ENCODE results near the gene LRIT2. TPM values are rescaled to one million over a fixed set of nuclear protein-coding genes. Genes with fewer than 3 reads are reported as not detected.

Gene LRIT2
- total RNA-seq, 2 donors from 2014 or later: not detected

DNA sequence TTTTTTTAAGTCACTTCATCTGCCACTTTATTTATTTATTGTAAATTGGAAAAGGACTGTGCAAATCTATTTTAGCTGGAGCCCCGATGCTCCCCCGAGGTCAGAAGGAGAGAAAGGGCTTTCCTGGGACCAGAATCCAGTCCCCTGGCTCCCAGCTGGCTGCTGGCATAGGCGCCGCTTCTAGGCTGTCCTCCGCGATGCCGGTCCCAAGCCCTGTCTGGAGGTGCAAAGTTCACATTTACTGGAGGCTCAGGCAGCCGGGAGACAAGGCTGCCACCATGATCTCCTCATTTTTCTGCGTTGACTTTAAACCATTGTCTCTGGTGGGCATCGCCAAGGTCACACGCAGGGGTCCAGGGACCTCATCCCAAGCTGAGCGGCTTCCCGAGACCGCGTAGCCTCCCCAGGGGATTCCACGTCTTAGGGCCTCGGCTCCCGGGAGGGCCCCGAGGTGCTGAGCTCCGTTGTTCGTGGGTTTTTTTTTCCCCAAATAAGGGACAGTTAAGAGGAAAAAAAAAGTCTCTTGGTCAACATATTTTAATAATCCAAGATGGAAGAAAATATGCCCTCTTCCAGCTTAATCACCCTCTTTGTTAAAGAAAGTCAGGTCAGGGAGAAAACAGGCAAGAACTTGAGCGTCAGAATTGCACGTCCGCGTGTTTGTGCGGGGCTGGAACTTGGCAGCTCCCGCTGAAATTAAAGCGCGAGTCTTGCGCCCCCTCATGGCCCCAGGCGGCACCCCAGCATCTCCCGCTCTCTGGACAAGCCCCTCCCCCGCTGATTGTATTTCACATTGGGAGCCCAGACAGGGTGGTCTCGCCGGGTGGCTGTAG, 31.4 kb upstream of the LRIT2 start:
- 48% methylated on average over 35 of the region's 35 CpGs for WGBS
- Histone ChIP-seq H3K4me3 (no peak overlapping the region), H3K9me3 (no peaks in the 10 kb centered on the region), H3K36me3 (no peaks in the 10 kb centered on the region), H3K27ac (no peak overlapping the region), H3K27me3 (replicated peaks; ENCODE audit: insufficient read depth) (no peaks in the 10 kb centered on the region), H3K4me1 (replicated peaks) (no peaks in the 10 kb centered on the region)
- intact Hi-C loops (cut with DNase I): no loop called here
- TF ChIP-seq, protein P1, sequence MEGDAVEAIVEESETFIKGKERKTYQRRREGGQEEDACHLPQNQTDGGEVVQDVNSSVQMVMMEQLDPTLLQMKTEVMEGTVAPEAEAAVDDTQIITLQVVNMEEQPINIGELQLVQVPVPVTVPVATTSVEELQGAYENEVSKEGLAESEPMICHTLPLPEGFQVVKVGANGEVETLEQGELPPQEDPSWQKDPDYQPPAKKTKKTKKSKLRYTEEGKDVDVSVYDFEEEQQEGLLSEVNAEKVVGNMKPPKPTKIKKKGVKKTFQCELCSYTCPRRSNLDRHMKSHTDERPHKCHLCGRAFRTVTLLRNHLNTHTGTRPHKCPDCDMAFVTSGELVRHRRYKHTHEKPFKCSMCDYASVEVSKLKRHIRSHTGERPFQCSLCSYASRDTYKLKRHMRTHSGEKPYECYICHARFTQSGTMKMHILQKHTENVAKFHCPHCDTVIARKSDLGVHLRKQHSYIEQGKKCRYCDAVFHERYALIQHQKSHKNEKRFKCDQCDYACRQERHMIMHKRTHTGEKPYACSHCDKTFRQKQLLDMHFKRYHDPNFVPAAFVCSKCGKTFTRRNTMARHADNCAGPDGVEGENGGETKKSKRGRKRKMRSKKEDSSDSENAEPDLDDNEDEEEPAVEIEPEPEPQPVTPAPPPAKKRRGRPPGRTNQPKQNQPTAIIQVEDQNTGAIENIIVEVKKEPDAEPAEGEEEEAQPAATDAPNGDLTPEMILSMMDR (IDR thresholded peaks at IDR 0.05): no peak
- no peak for TF ChIP-seq POLR2A (IDR thresholded peaks at IDR 0.05)
- TF ChIP-seq POLR2AphosphoS5 (IDR thresholded peaks at IDR 0.05): no peak
- no peak for DNase-seq (ENCODE audit: low spot score)

GRCh38 chr10:84254552-84255478, 29.5 kb upstream of the LRIT2 start:
- Histone ChIP-seq H3K36me3 (no peaks in the 10 kb centered on the region), H3K4me3 (no peak overlapping the region), H3K27me3 (replicated peaks; ENCODE audit: insufficient read depth) (no peaks in the 10 kb centered on the region), H3K27ac (no peak overlapping the region), H3K9me3 (no peaks in the 10 kb centered on the region), H3K4me1 (replicated peaks) (no peaks in the 10 kb centered on the region)
- WGBS: 52% methylated on average over 10 of the region's 10 CpGs
- DNase-seq (ENCODE audit: low spot score): no peak
- TF ChIP-seq, protein P1 (IDR thresholded peaks at IDR 0.05): no peak
- no peak for TF ChIP-seq POLR2A (IDR thresholded peaks at IDR 0.05)
- TF ChIP-seq POLR2AphosphoS5 (IDR thresholded peaks at IDR 0.05): no peak
- intact Hi-C loops (cut with DNase I): no loop called here

DNA sequence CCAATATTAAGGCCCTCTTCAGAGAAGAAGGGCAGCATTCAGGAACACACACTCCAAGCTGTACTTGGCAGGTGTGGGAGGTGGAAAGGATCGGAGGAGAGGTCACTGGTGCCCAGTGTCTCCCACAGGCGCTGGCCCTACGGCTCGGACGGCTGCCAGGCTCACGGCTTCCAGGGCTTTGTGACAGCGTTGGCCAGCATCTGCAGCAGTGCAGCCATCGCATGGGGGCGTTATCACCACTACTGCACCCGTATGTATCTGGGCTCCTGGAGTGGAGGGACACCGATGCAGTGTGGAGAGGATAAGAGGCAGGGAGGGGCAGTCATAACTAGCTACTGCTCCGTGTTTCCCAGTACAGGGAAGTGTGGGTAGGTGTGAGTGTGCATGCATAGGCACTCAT, 23.4 kb upstream of the LRIT2 start:
- intact Hi-C loops (cut with DNase I): no loop called here
- 83% methylated on average over 12 of the region's 12 CpGs for WGBS
- no peak for DNase-seq (ENCODE audit: low spot score)
- TF ChIP-seq POLR2A (IDR thresholded peaks at IDR 0.05): no peak
- TF ChIP-seq POLR2AphosphoS5 (IDR thresholded peaks at IDR 0.05): no peak
- Histone ChIP-seq H3K9me3 (no peaks in the 10 kb centered on the region), H3K27ac (no peak overlapping the region), H3K36me3 (no peaks in the 10 kb centered on the region), H3K27me3 (replicated peaks; ENCODE audit: insufficient read depth) (no peaks in the 10 kb centered on the region), H3K4me1 (replicated peaks) (no peaks in the 10 kb centered on the region), H3K4me3 (no peak overlapping the region)

- no peak overlapping the region for H3K4me3 ChIP-seq
- H3K27me3 ChIP-seq (replicated peaks; ENCODE audit: insufficient read depth): no peaks in the 10 kb centered on the region
- 85% methylated on average over 6 of the region's 6 CpGs for WGBS
- H3K9me3 ChIP-seq: no peaks in the 10 kb centered on the region
- no peak overlapping the region for H3K27ac ChIP-seq
- TF ChIP-seq, protein P1 (IDR thresholded peaks at IDR 0.05): no peak
- TF ChIP-seq POLR2AphosphoS5 (IDR thresholded peaks at IDR 0.05) (no peak), POLR2A (IDR thresholded peaks at IDR 0.05) (no peak)
- intact Hi-C loops (cut with DNase I): no loop called here
- H3K36me3 ChIP-seq: no peaks in the 10 kb centered on the region
- H3K4me1 ChIP-seq (replicated peaks): no peaks in the 10 kb centered on the region
- no peak for DNase-seq (ENCODE audit: low spot score)
Measured at GRCh38 chr10:84247496-84247895, 22.2 kb upstream of the LRIT2 start.

DNA sequence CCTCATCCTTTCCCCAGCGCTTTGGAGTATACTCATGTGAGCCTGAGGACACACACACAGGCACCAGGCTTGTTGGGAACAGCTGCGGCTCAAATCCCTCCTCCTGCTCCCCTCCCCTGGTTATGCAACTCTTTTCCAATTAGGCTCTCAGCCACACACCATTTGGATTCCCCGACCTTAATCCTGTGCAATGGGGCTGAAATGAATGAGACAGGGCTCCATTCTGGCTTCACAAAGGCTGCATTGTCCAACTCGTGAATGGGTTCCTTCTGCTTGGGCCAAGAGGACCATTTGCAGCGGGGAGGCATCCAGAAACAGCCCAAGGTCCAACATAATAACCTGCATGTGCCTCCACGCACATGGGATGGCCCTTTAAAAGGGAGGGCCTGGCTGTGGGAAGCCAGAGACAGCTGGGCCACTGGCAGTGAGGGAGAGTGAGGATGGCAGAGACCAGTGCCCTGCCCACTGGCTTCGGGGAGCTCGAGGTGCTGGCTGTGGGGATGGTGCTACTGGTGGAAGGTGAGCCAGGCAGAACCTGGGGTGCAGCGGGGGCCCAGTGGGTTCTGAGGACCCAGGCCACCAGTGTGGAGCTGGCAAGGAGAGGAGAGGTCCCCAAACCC, 19.4 kb upstream of the LRIT2 start, which contains the start of gene RGR:
Gene RGR (plus strand): TSS at position 403 of the 620 bp plus-strand sequence. CDS start 38 bp downstream, at position 441.
- no peaks in the 10 kb centered on the region for H3K9me3 ChIP-seq
- no peak for DNase-seq (ENCODE audit: low spot score)
- H3K4me3 ChIP-seq: no peak within 1 kb of the TSS
- H3K27ac ChIP-seq: no peak within 1 kb of the TSS
- no peaks in the 10 kb centered on the region for H3K4me1 ChIP-seq (replicated peaks)
- TF ChIP-seq POLR2A (IDR thresholded peaks at IDR 0.05): no peak
- TF ChIP-seq, protein P1 (IDR thresholded peaks at IDR 0.05): no peak
- no peak for TF ChIP-seq POLR2AphosphoS5 (IDR thresholded peaks at IDR 0.05)
- no peaks in the 10 kb centered on the region for H3K36me3 ChIP-seq
- no peaks in the 10 kb centered on the region for H3K27me3 ChIP-seq (replicated peaks; ENCODE audit: insufficient read depth)
- 39% methylated on average over 9 of the region's 9 CpGs for WGBS
- intact Hi-C loops (cut with DNase I): no loop called here

Measured in prostate gland (tissue), 2 donors.